ENCODE results near the gene NEU4. TPM values are rescaled to one million over a fixed set of nuclear protein-coding genes. Genes with fewer than 3 reads are reported as not detected.
"Not testable (repeated sequence)": the region's sequence is repeated elsewhere in the genome, so short reads cannot be mapped to it uniquely, and the experiment has no call there.

Gene NEU4
- total RNA-seq, 1 experiment from 2014 or later = 0.24 TPM

- in situ Hi-C loops (cut with HindIII; ENCODE audit: low pct_unique_long_range_greater_than_20kb, low sequenced_read_pairs) = no loop called here
- DNase-seq (ENCODE audit: low read depth) = no peak
Measured at GRCh38 chr2:241796209-241796608, 12.8 kb upstream of the NEU4 start.

- in situ Hi-C loops (cut with HindIII; ENCODE audit: low pct_unique_long_range_greater_than_20kb, low sequenced_read_pairs) = no loop called here
- no peak for DNase-seq (ENCODE audit: low read depth)
Measured at GRCh38 chr2:241796610-241797138, 12.3 kb upstream of the NEU4 start.

- no peak for DNase-seq (ENCODE audit: low read depth)
- in situ Hi-C loops (cut with HindIII; ENCODE audit: low pct_unique_long_range_greater_than_20kb, low sequenced_read_pairs) = no loop called here
Measured at GRCh38 chr2:241797441-241798080, 11.4 kb upstream of the NEU4 start.

GRCh38 chr2:241798081-241798630, 10.8 kb upstream of the NEU4 start:
- in situ Hi-C loops (cut with HindIII; ENCODE audit: low pct_unique_long_range_greater_than_20kb, low sequenced_read_pairs) = no loop called here
- no peak for DNase-seq (ENCODE audit: low read depth)

GRCh38 chr2:241798631-241799521, 10.1 kb upstream of the NEU4 start:
- no peak for DNase-seq (ENCODE audit: low read depth)
- in situ Hi-C loops (cut with HindIII; ENCODE audit: low pct_unique_long_range_greater_than_20kb, low sequenced_read_pairs) = no loop called here

GRCh38 chr2:241799522-241800197, 9.3 kb upstream of the NEU4 start:
- DNase-seq (ENCODE audit: low read depth) = no peak
- in situ Hi-C loops (cut with HindIII; ENCODE audit: low pct_unique_long_range_greater_than_20kb, low sequenced_read_pairs) = no loop called here

GRCh38 chr2:241800198-241800903, 8.6 kb upstream of the NEU4 start:
- in situ Hi-C loops (cut with HindIII; ENCODE audit: low pct_unique_long_range_greater_than_20kb, low sequenced_read_pairs); DNase-seq (ENCODE audit: low read depth): not testable (repeated sequence)

- in situ Hi-C loops (cut with HindIII; ENCODE audit: low pct_unique_long_range_greater_than_20kb, low sequenced_read_pairs) = no loop called here
Measured at GRCh38 chr2:241801611-241802420, 7.2 kb upstream of the NEU4 start.

GRCh38 chr2:241802421-241803318, 6.3 kb upstream of the NEU4 start:
- DNase-seq (ENCODE audit: low read depth) = no peak
- in situ Hi-C loops (cut with HindIII; ENCODE audit: low pct_unique_long_range_greater_than_20kb, low sequenced_read_pairs) = no loop called here

More at GRCh38 chr2:241801611-241802420, 7.2 kb upstream of the NEU4 start:
- no peak for DNase-seq (ENCODE audit: low read depth)

GRCh38 chr2:241803387-241804325, 5.3 kb upstream of the NEU4 start:
- DNase-seq (ENCODE audit: low read depth) = no peak
- in situ Hi-C loops (cut with HindIII; ENCODE audit: low pct_unique_long_range_greater_than_20kb, low sequenced_read_pairs) = no loop called here

- no peak for DNase-seq (ENCODE audit: low read depth)
- in situ Hi-C loops (cut with HindIII; ENCODE audit: low pct_unique_long_range_greater_than_20kb, low sequenced_read_pairs) = no loop called here
Measured at GRCh38 chr2:241804326-241805229, 4.4 kb upstream of the NEU4 start.

GRCh38 chr2:241806217-241806616, 2.8 kb upstream of the NEU4 start:
- DNase-seq (ENCODE audit: low read depth); in situ Hi-C loops (cut with HindIII; ENCODE audit: low pct_unique_long_range_greater_than_20kb, low sequenced_read_pairs): not testable (repeated sequence)

- in situ Hi-C loops (cut with HindIII; ENCODE audit: low pct_unique_long_range_greater_than_20kb, low sequenced_read_pairs) = no loop called here
- DNase-seq (ENCODE audit: low read depth) = no peak
Measured at GRCh38 chr2:241808051-241808720, 807 bp upstream of the NEU4 start.
